ENCODE results near the gene MED29. TPM values are rescaled to one million over a fixed set of nuclear protein-coding genes. Genes with fewer than 3 reads are reported as not detected.

MED29 gene
- total RNA-seq, 1 experiment from 2014 or later = 32.0 TPM

- Histone ChIP-seq H3K27me3 (ENCODE audit: insufficient read depth, low read length) (no peaks in the 10 kb centered on the region), H3K4me2 (ENCODE audit: low read length) (no peak overlapping the region), H3K9me3 (ENCODE audit: control insufficient read depth in 1 of 2, insufficient read depth in 1 of 2, low read depth in 1 of 2, low read length in 2 of 2) (no peaks in the 10 kb centered on the region), H3K79me2 (ENCODE audit: insufficient read depth, low read length) (no peaks in the 10 kb centered on the region), H3K9ac (ENCODE audit: low read length) (no peak overlapping the region), H3K4me3 (replicated peaks in 1 of 2; ENCODE audit: low read depth in 1 of 2, low read length in 2 of 2) (no peak overlapping the region), H3K9me2 (ENCODE audit: insufficient read depth) (no peaks in the 10 kb centered on the region), H3K4me1 (ENCODE audit: control insufficient read depth in 1 of 2, insufficient read depth in 2 of 2, low read length in 2 of 2) (no peaks in the 10 kb centered on the region), H3K36me3 (ENCODE audit: control insufficient read depth in 1 of 2, insufficient read depth in 2 of 2, low read length in 2 of 2) (peaks cover 48 to 66% of the 10 kb centered on the region in 2 experiments; a peak in 3 of 4 replicates), H2AFZ (ENCODE audit: low read depth, low read length, poor library complexity, severe bottlenecking) (no peak overlapping the region), H3K27ac (ENCODE audit: low read depth, low read length) (no peak overlapping the region; the same call in 1 of the 2 replicates), H4K20me1 (ENCODE audit: insufficient read depth) (no peaks in the 10 kb centered on the region)
- TF ChIP-seq SIN3A (IDR thresholded peaks at IDR 0.05; ENCODE audit: low read depth) = no peak
- TF ChIP-seq FOSL1 (IDR thresholded peaks at IDR 0.05; ENCODE audit: low read depth) = no peak
- TF ChIP-seq ELF1 (IDR thresholded peaks at IDR 0.05; ENCODE audit: borderline replicate concordance, low read depth) = no peak
- no peak for TF ChIP-seq POLR2AphosphoS5 (IDR thresholded peaks at IDR 0.05; ENCODE audit: low read depth, low read length)
- no peak for TF ChIP-seq ZFX (IDR thresholded peaks at IDR 0.05)
- no peak for TF ChIP-seq CBX3 (IDR thresholded peaks at IDR 0.05; ENCODE audit: low read depth)
- no peak for TF ChIP-seq SP1 (IDR thresholded peaks at IDR 0.05; ENCODE audit: low read depth)
- TF ChIP-seq CEBPB (IDR thresholded peaks at IDR 0.05; ENCODE audit: low read depth) = no peak
- no peak for TF ChIP-seq TCF7L2 (IDR thresholded peaks at IDR 0.05; ENCODE audit: borderline replicate concordance, extremely low read depth, insufficient read depth, insufficient read length)
- no peak for TF ChIP-seq ZBTB33 (IDR thresholded peaks at IDR 0.05; ENCODE audit: extremely low read depth, insufficient replicate concordance, low read length)
- TF ChIP-seq CTCF (IDR thresholded peaks at IDR 0.05 in 2 of 3, conservative IDR thresholded peaks at IDR 0.05 in 1 of 3; ENCODE audit: borderline replicate concordance in 1 of 3, insufficient read depth in 1 of 3, low read depth in 2 of 3, low read length in 2 of 3) = no peak
- no peak for TF ChIP-seq ZNF274 (IDR thresholded peaks at IDR 0.05; ENCODE audit: low read depth, low read length)
- no peak for TF ChIP-seq RAD21 (IDR thresholded peaks at IDR 0.05; ENCODE audit: low read depth)
- TF ChIP-seq YY1 (IDR thresholded peaks at IDR 0.05; ENCODE audit: extremely low read depth, insufficient replicate concordance, low read depth, low read length) = no peak
- no peak for TF ChIP-seq POLR2A (IDR thresholded peaks at IDR 0.05; ENCODE audit: borderline replicate concordance, extremely low read depth, insufficient read depth, insufficient read length)
- ATAC-seq (no peak), DNase-seq (ENCODE audit: low read depth, low spot score) (no peak)
- BruUV-seq (replicated peaks) = no TSS peak
- RAD21 ChIA-PET (ENCODE audit: low non-redundant PET in 1 of 2, low total read pairs in 2 of 2, uncharacterized antibody in 2 of 2, unreplicated experiment in 2 of 2) = no interaction called here
- intact Hi-C loops (cut with micrococcal nuclease) = no loop called here
- CTCF ChIA-PET = no interaction called here
- POLR2A ChIA-PET = no interaction called here
Observed at GRCh38 chr19:39382991-39383828, 8.0 kb upstream of the MED29 start.
